IMR-90 (cell line): ENCODE results near the gene THRAP3. TPM values are rescaled to one million over a fixed set of nuclear protein-coding genes. Genes with fewer than 3 reads are reported as not detected.

Experiments used
- ATAC-seq: fragments of 200-7000 bp; cut with Tn5 transposase; 2 replicates; pipeline ENCODE4 v1.9.1; 2020; ENCODE audit warnings: low read depth, mild to moderate bottlenecking, moderate library complexity
- BruUV-seq: library from RNA; stranded (reverse); fragments of 400-500 nt; replicated peaks from 2 replicates; lab custom pipeline; 2021; lab: Mats Ljungman, UMichigan
- CTCF ChIA-PET: fragments of 300-600 bp; formaldehyde crosslinking; extraction: SDS; loops from one replicate; lab custom pipeline; 2021; ENCODE audit warnings: antibody characterized with exemption; lab: Yijun Ruan, JAX
- POLR2A ChIA-PET: fragments of 300-600 bp; sonication (Branson Sonifier 250); formaldehyde crosslinking; loops from one replicate; lab custom pipeline; 2022; ENCODE audit warnings: antibody characterized with exemption; ENCODE audit not compliant: unreplicated experiment; lab: Charles Lee
- DNase-seq: peaks from one replicate; pipeline ENCODE4 v3.0.0; 2013
- H2AFZ ChIP-seq: replicated peaks from 2 replicates; pipeline ENCODE3; 2013; ENCODE audit warnings: low read length, mild to moderate bottlenecking; ENCODE audit not compliant: poor library complexity
- H2AK5ac ChIP-seq: 2 replicates; pipeline ENCODE4 v1.6.1; 2013; ENCODE audit warnings: low read depth, low read length, inconsistent platforms
- H2AK9ac ChIP-seq: replicated peaks from 2 replicates; pipeline ENCODE3; 2013; ENCODE audit warnings: mild to moderate bottlenecking, low read depth, low read length, moderate library complexity; ENCODE audit not compliant: poor library complexity
- H2BK120ac ChIP-seq: 2 replicates; pipeline ENCODE4 v1.6.1; 2013; ENCODE audit warnings: low read depth, low read length, inconsistent platforms
- H2BK15ac ChIP-seq: 3 replicates; pipeline ENCODE4 v1.6.1; 2013; ENCODE audit warnings: low read depth, low read length, inconsistent platforms
- H2BK20ac ChIP-seq: 2 replicates; pipeline ENCODE4 v1.6.1; 2013; ENCODE audit warnings: low read depth, mild to moderate bottlenecking, inconsistent platforms, low read length, moderate library complexity
- H2BK5ac ChIP-seq: 2 replicates; pipeline ENCODE4 v1.6.1; 2013; ENCODE audit warnings: mild to moderate bottlenecking, low read depth, low read length, inconsistent platforms; ENCODE audit not compliant: poor library complexity, severe bottlenecking
- H3K14ac ChIP-seq: replicated peaks from 2 replicates; pipeline ENCODE4 v1.6.1; 2013; ENCODE audit warnings: low read depth, low read length, inconsistent platforms
- H3K18ac ChIP-seq: 2 replicates; pipeline ENCODE4 v1.6.1; 2013; ENCODE audit warnings: low read depth, low read length, control low read depth
- H3K23ac ChIP-seq: 2 replicates; pipeline ENCODE4 v1.6.1; 2013; ENCODE audit warnings: low read depth, low read length, inconsistent platforms
- H3K27ac ChIP-seq: 2 replicates; pipeline ENCODE4 v1.5.1; 2013; ENCODE audit warnings: mild to moderate bottlenecking, control low read depth, low read length; ENCODE audit not compliant: insufficient read depth
- H3K27me3 ChIP-seq: 2 replicates; pipeline ENCODE4 v1.6.1; 2013; ENCODE audit warnings: low read length; ENCODE audit not compliant: control insufficient read depth, insufficient read depth
- H3K36me3 ChIP-seq: 2 replicates; pipeline ENCODE4 v1.6.1; 2013; ENCODE audit warnings: low read length, mixed read lengths; ENCODE audit not compliant: control insufficient read depth, insufficient read depth
- H3K4ac ChIP-seq: 2 replicates; pipeline ENCODE4 v1.6.1; 2013; ENCODE audit warnings: low read depth, low read length, inconsistent platforms
- H3K4me1 ChIP-seq: 2 replicates; pipeline ENCODE4 v1.6.1; 2013; ENCODE audit warnings: low read length, mixed read lengths; ENCODE audit not compliant: control insufficient read depth, insufficient read depth
- H3K4me2 ChIP-seq: 2 replicates; pipeline ENCODE4 v1.6.1; 2013; ENCODE audit warnings: low read depth, mild to moderate bottlenecking, control low read depth, low read length, moderate library complexity
- H3K4me3 ChIP-seq: 2 replicates; pipeline ENCODE4 v1.5.1; 2013; ENCODE audit warnings: low read depth, mild to moderate bottlenecking, control low read depth, low read length, moderate library complexity; ENCODE audit not compliant: insufficient read depth
- H3K56ac ChIP-seq: 2 replicates; pipeline ENCODE4 v1.6.1; 2013; ENCODE audit warnings: low read length, inconsistent platforms; ENCODE audit not compliant: insufficient read depth; ENCODE audit errors: extremely low read depth
- H3K79me1 ChIP-seq, 2 experiments: 2 replicates each; pipeline ENCODE4 v1.6.1; 2013; ENCODE audit warnings: low read length in 2 of 2, inconsistent platforms in 1 of 2, low read depth in 1 of 2
- H3K9ac ChIP-seq: 2 replicates; pipeline ENCODE4 v1.6.1; 2013; ENCODE audit warnings: low read depth, low read length, control low read depth
- H3K9me1 ChIP-seq: 2 replicates; pipeline ENCODE4 v1.6.1; 2013; ENCODE audit warnings: low read length, inconsistent platforms; ENCODE audit not compliant: insufficient read depth
- H3K9me3 ChIP-seq: 2 replicates; pipeline ENCODE4 v1.6.1; 2013; ENCODE audit warnings: low read length; ENCODE audit not compliant: control insufficient read depth, insufficient read depth
- H4K20me1 ChIP-seq: 2 replicates; pipeline ENCODE4 v1.6.1; 2013; ENCODE audit warnings: low read length, inconsistent platforms; ENCODE audit not compliant: insufficient read depth
- H4K5ac ChIP-seq: 2 replicates; pipeline ENCODE4 v1.6.1; 2013; ENCODE audit warnings: mild to moderate bottlenecking, low read depth, low read length, control low read depth
- H4K8ac ChIP-seq, 2 experiments: 2 replicates each; pipeline ENCODE4 v1.6.1; 2013; ENCODE audit warnings: low read depth in 2 of 2, low read length in 2 of 2, control low read depth in 1 of 2, inconsistent platforms in 1 of 2
- H4K91ac ChIP-seq: 2 replicates; pipeline ENCODE4 v1.6.1; 2013; ENCODE audit warnings: low read depth, low read length, inconsistent platforms; ENCODE audit not compliant: insufficient read depth
- BHLHE40 ChIP-seq: fragments of 150-350 bp; IDR thresholded peaks from 2 replicates; pipeline ENCODE4 v1.6.1; 2016; ENCODE audit warnings: mild to moderate bottlenecking, low read depth, low read length
- CEBPB ChIP-seq: IDR thresholded peaks from 2 replicates; pipeline ENCODE4 v1.6.1; 2012; ENCODE audit warnings: low read depth, low read length, improper control_type of control experiment
- CHD1 ChIP-seq: IDR thresholded peaks from 2 replicates; pipeline ENCODE4 v1.6.1; 2012; ENCODE audit warnings: low read depth, low read length, improper control_type of control experiment
- FOS ChIP-seq: fragments of 150-350 bp; IDR thresholded peaks from 2 replicates; pipeline ENCODE4 v1.6.1; 2016; ENCODE audit warnings: low read depth, low read length
- MAFK ChIP-seq: IDR thresholded peaks from 2 replicates; pipeline ENCODE4 v1.6.1; 2012; ENCODE audit warnings: low read depth, low read length, improper control_type of control experiment
- MAZ ChIP-seq: IDR thresholded peaks from 2 replicates; pipeline ENCODE4 v1.6.1; 2012; ENCODE audit warnings: low read depth, mild to moderate bottlenecking, low read length, improper control_type of control experiment, moderate library complexity, borderline replicate concordance
- MXI1 ChIP-seq: IDR thresholded peaks from 2 replicates; pipeline ENCODE4 v1.6.1; 2012; ENCODE audit warnings: low read depth, mild to moderate bottlenecking, low read length, moderate library complexity, borderline replicate concordance
- NFE2L2 ChIP-seq: fragments of 150-350 bp; IDR thresholded peaks from 2 replicates; pipeline ENCODE4 v1.6.1; 2016; ENCODE audit warnings: low read depth, mild to moderate bottlenecking, low read length
- POLR2A ChIP-seq: IDR thresholded peaks from 2 replicates; pipeline ENCODE4 v1.6.1; 2012; ENCODE audit warnings: mild to moderate bottlenecking, low read depth, low read length
- RAD21 ChIP-seq: IDR thresholded peaks from 2 replicates; pipeline ENCODE4 v1.6.1; 2012; ENCODE audit warnings: low read length, improper control_type of control experiment
- RCOR1 ChIP-seq: IDR thresholded peaks from 2 replicates; pipeline ENCODE4 v1.6.1; 2012; ENCODE audit warnings: mild to moderate bottlenecking, low read length, improper control_type of control experiment; ENCODE audit not compliant: insufficient replicate concordance
- RFX5 ChIP-seq: IDR thresholded peaks from 2 replicates; pipeline ENCODE4 v1.8.0; 2012; ENCODE audit warnings: low read depth, mild to moderate bottlenecking, low read length, moderate library complexity
- SMC3 ChIP-seq: fragments of 150-350 bp; IDR thresholded peaks from 2 replicates; pipeline ENCODE4 v1.6.1; 2016; ENCODE audit warnings: low read depth, mild to moderate bottlenecking, antibody characterized with exemption, low read length, moderate library complexity
- USF2 ChIP-seq: fragments of 150-350 bp; IDR thresholded peaks from 2 replicates; pipeline ENCODE4 v1.6.1; 2017; ENCODE audit warnings: mild to moderate bottlenecking, antibody characterized with exemption, low read length, low read depth
- WGBS, 2 experiments: methylation state at CpG; one replicate each; pipeline versions ENCODE4 v1.1.5 to v1.1.7; 2013; ENCODE audit warnings: missing lambda C conversion rate in 2 of 2; ENCODE audit not compliant: insufficient read length in 1 of 2; ENCODE audit errors: extremely low coverage in 2 of 2; 5-methylcytosine and 5-hydroxymethylcytosine counted together
- dilution Hi-C: fragments of 300-500 bp; cut with HindIII; formaldehyde crosslinking; loops from one replicate; pipeline ENCODE4 v1.14.3; 2018; ENCODE audit warnings: low sequenced_read_pairs; ENCODE audit not compliant: unreplicated experiment
- in situ Hi-C: fragments of 300-500 bp; cut with MboI; formaldehyde crosslinking; loops from 3 replicates; pipeline ENCODE4 v1.14.3; 2019; ENCODE audit warnings: low sequenced_read_pairs, inconsistent platforms, mixed read lengths
- intact Hi-C: fragments of 100-400 bp; cut with micrococcal nuclease; formaldehyde crosslinking; loops from 2 replicates; pipeline ENCODE4 v1.10.0; 2022
- polyA plus RNA-seq, 3 experiments: library from polyadenylated mRNA; depleted of rRNA; stranded (reverse); fragments of >200 nt; gene quantifications; 2 replicates each; pipeline ENCODE4 v1.2.3, GENCODE V29; 2012; ENCODE audit warnings: low replicate concordance in 1 of 3
- total RNA-seq: library from RNA; depleted of rRNA; stranded (reverse); fragments of >200 nt; gene quantifications from 2 replicates; pipeline ENCODE4 v1.2.3, GENCODE V29; 2012
- TF ChIP-seq, protein P1 (sequence below): conservative IDR thresholded peaks from 2 replicates; pipeline ENCODE4 v1.5.1; 2012; ENCODE audit warnings: mild to moderate bottlenecking, low read depth, low read length, improper control_type of control experiment
- TF ChIP-seq, protein P2 (sequence below): fragments of 150-350 bp; IDR thresholded peaks from 2 replicates; pipeline ENCODE4 v1.6.1; 2016; ENCODE audit warnings: low read depth, mild to moderate bottlenecking, low read length, moderate library complexity, borderline replicate concordance

The THRAP3 gene
- total and polyA plus RNA-seq, 2 of the 4 experiments (the other 2 are of a cell fraction) = 60.6 to 66.5 TPM

- Histone ChIP-seq H3K23ac (peak overlapping the region; percentile 66; the same call in 1 of the 2 replicates), H2BK20ac (no peak overlapping the region), H3K4ac (no peak overlapping the region), H3K4me1 (no peaks in the 10 kb centered on the region), H2BK5ac (peak overlapping the region; percentile 15), H3K18ac (no peak overlapping the region), H4K5ac (no peak overlapping the region), H3K79me1 (peaks cover 22 to 59% of the 10 kb centered on the region in 2 experiments), H2BK120ac (no peak overlapping the region), H3K36me3 (peaks cover 58% of the 10 kb centered on the region), H3K9me3 (no peaks in the 10 kb centered on the region), H2AK5ac (no peak overlapping the region; the same call in 1 of the 2 replicates), H2BK15ac (no peak overlapping the region), H3K4me3 (no peak overlapping the region), H3K4me2 (no peak overlapping the region), H4K91ac (no peak overlapping the region), H3K14ac (no peak overlapping the region), H2AK9ac (no peak overlapping the region), H3K27me3 (no peaks in the 10 kb centered on the region), H3K27ac (no peak overlapping the region), H3K9me1 (peaks cover 5% of the 10 kb centered on the region; the same call in 1 of the 2 replicates), H2AFZ (no peak overlapping the region), H3K56ac (no peak overlapping the region), H4K8ac (no peak overlapping the region), H3K9ac (no peak overlapping the region), H4K20me1 (peaks cover 17% of the 10 kb centered on the region; the same call in 1 of the 2 replicates)
- WGBS, 2 experiments = no CpG with 5 or more reads among the region's 1 CpG
- no peak for ATAC-seq
- intact Hi-C loops (no loop called here), dilution Hi-C loops (no loop called here), in situ Hi-C loops (no loop called here)
- BruUV-seq = no TSS peak
- POLR2A ChIA-PET = no interaction called here
- DNase-seq = peak; percentile 53
- CTCF ChIA-PET = interaction anchor here (0.6 to 1.6 kb wide), 13 partner anchors 9 to 166 kb away, joined by 3 to 9 read pairs (median 4); partner anchors contain the start of gene TRAPPC3
- TF ChIP-seq POLR2A = no peak
- TF ChIP-seq BHLHE40 = no peak
- no peak for TF ChIP-seq FOS
- TF ChIP-seq RAD21 = no peak
- TF ChIP-seq, protein P1, sequence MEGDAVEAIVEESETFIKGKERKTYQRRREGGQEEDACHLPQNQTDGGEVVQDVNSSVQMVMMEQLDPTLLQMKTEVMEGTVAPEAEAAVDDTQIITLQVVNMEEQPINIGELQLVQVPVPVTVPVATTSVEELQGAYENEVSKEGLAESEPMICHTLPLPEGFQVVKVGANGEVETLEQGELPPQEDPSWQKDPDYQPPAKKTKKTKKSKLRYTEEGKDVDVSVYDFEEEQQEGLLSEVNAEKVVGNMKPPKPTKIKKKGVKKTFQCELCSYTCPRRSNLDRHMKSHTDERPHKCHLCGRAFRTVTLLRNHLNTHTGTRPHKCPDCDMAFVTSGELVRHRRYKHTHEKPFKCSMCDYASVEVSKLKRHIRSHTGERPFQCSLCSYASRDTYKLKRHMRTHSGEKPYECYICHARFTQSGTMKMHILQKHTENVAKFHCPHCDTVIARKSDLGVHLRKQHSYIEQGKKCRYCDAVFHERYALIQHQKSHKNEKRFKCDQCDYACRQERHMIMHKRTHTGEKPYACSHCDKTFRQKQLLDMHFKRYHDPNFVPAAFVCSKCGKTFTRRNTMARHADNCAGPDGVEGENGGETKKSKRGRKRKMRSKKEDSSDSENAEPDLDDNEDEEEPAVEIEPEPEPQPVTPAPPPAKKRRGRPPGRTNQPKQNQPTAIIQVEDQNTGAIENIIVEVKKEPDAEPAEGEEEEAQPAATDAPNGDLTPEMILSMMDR = no peak
- TF ChIP-seq MAZ = no peak
- TF ChIP-seq RCOR1 = no peak
- no peak for TF ChIP-seq NFE2L2
- no peak for TF ChIP-seq CEBPB
- no peak for TF ChIP-seq SMC3
- TF ChIP-seq, protein P2, sequence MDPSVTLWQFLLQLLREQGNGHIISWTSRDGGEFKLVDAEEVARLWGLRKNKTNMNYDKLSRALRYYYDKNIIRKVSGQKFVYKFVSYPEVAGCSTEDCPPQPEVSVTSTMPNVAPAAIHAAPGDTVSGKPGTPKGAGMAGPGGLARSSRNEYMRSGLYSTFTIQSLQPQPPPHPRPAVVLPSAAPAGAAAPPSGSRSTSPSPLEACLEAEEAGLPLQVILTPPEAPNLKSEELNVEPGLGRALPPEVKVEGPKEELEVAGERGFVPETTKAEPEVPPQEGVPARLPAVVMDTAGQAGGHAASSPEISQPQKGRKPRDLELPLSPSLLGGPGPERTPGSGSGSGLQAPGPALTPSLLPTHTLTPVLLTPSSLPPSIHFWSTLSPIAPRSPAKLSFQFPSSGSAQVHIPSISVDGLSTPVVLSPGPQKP = no peak
- TF ChIP-seq MAFK = no peak
- TF ChIP-seq MXI1 = no peak
- TF ChIP-seq USF2 = no peak
- TF ChIP-seq RFX5 = no peak
- no peak for TF ChIP-seq CHD1
These were observed 76.3 kb downstream of the THRAP3 start for GRCh38 chr1:36300526-36300925.
